MM.1S (cell line): ENCODE results near the gene CNTLN.
"Not testable (repeated sequence)": the region's sequence is repeated elsewhere in the genome, so short reads cannot be mapped to it uniquely, and the experiment has no call there.

ENCODE experiments used
- DNase-seq: peaks from one replicate; pipeline ENCODE4 v3.0.0-alpha.2; 2015
- H2AFZ ChIP-seq: fragments of 300-600 bp; sonication (generic); 2 replicates; pipeline ENCODE4 v1.6.0; 2016; ENCODE audit warnings: antibody characterized with exemption, low read length
- H3F3A ChIP-seq: fragments of 300-600 bp; sonication (generic); 2 replicates; pipeline ENCODE4 v1.6.1; 2016; ENCODE audit warnings: mild to moderate bottlenecking, antibody characterized with exemption, low read length, moderate library complexity, mixed read lengths; ENCODE audit not compliant: insufficient read depth
- H3K27ac ChIP-seq: fragments of 300-600 bp; sonication (generic); 2 replicates; pipeline ENCODE4 v1.5.1; 2016; ENCODE audit warnings: mild to moderate bottlenecking, low read length
- H3K27me3 ChIP-seq: fragments of 300-600 bp; sonication (generic); replicated peaks from 2 replicates; pipeline ENCODE4 v1.6.0; 2016; ENCODE audit warnings: low read length; ENCODE audit not compliant: insufficient read depth
- H3K36me3 ChIP-seq: fragments of 300-600 bp; sonication (generic); replicated peaks from 2 replicates; pipeline ENCODE4 v1.6.1; 2016; ENCODE audit warnings: mild to moderate bottlenecking, low read length, mixed read lengths; ENCODE audit not compliant: insufficient read depth
- H3K4me1 ChIP-seq: fragments of 300-600 bp; sonication (generic); 2 replicates; pipeline ENCODE4 v1.6.1; 2016; ENCODE audit warnings: low read length, mixed read lengths
- H3K4me2 ChIP-seq: fragments of 300-600 bp; sonication (generic); 2 replicates; pipeline ENCODE4 v1.6.0; 2016; ENCODE audit warnings: low read depth, low read length
- H3K4me3 ChIP-seq: fragments of 300-600 bp; sonication (generic); 2 replicates; pipeline ENCODE4 v1.5.1; 2016; ENCODE audit warnings: low read length, mixed read lengths
- H3K79me2 ChIP-seq: fragments of 300-600 bp; sonication (generic); 2 replicates; pipeline ENCODE4 v1.6.1; 2016; ENCODE audit warnings: mixed run types, low read length, mixed read lengths
- H3K9ac ChIP-seq: fragments of 300-600 bp; sonication (generic); 2 replicates; pipeline ENCODE4 v1.6.1; 2016; ENCODE audit warnings: low read length, mixed read lengths
- H3K9me2 ChIP-seq: fragments of 300-600 bp; sonication (generic); replicated peaks from 2 replicates; pipeline ENCODE4 v1.6.1; 2016; ENCODE audit warnings: mild to moderate bottlenecking, low read length, mixed read lengths; ENCODE audit not compliant: insufficient read depth
- H3K9me3 ChIP-seq: fragments of 300-600 bp; sonication (generic); replicated peaks from 2 replicates; pipeline ENCODE4 v1.6.1; 2016; ENCODE audit warnings: mild to moderate bottlenecking, low read length, mixed read lengths; ENCODE audit not compliant: insufficient read depth
- H4K20me1 ChIP-seq: fragments of 300-600 bp; sonication (generic); 2 replicates; pipeline ENCODE4 v1.6.1; 2016; ENCODE audit warnings: mild to moderate bottlenecking, low read length, moderate library complexity, mixed read lengths; ENCODE audit not compliant: insufficient read depth
- EZH2 ChIP-seq: fragments of 300-600 bp; sonication (generic); optimal IDR thresholded peaks from 2 replicates; pipeline ENCODE3; 2017; ENCODE audit warnings: low read depth, mild to moderate bottlenecking, antibody characterized with exemption, low read length, mixed read lengths
- EZH2phosphoT487 ChIP-seq: fragments of 300-600 bp; sonication (generic); IDR thresholded peaks from 2 replicates; pipeline ENCODE4 v1.6.1; 2018; ENCODE audit warnings: antibody characterized with exemption, low read length
- TF ChIP-seq, protein P1 (sequence below): fragments of 300-600 bp; sonication (generic); IDR thresholded peaks from 2 replicates; pipeline ENCODE4 v1.5.1; 2016; ENCODE audit warnings: antibody characterized with exemption, low read length, mixed read lengths

Gene CNTLN

DNA sequence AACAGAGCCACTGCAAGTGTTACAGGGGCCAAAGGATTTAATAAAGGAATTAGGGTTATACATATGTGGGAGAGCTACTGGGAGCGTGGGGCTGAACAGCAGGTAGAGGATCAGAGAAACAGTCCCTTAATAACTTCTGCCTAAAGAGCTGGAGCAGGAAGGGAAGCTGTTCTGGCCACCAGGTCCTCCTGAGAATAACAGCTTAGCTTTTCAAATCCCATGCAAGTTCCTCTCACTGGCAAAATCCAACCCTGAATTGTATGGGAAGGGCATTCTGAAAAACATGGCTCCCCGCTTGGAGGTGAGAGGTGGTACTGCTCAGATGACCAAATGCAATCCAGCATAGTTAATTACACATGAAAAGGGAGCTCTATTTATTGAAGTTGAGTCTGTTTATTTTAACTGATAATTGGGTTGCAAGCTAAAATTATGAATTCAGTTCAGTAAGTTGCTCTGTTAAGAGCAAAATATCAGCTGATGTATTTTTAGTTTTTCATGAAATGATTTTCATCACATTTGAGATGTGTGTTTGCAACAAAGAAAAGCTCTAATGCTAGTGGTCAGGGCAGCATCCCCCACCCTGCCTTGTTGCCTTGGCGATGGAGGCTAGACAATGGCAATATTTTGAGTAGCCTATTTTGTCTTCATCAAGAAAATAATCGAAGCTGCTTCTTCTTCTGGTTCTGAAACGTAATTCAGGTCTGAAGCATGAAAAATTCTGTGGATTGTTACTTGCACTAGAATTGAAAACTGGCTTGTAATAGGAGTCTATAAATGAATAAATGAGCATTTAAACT is 385.6 kb downstream of the CNTLN start:
- H3K27ac ChIP-seq, result no peak overlapping the region
- no peaks in the 10 kb centered on the region for H3K27me3 ChIP-seq
- no peaks in the 10 kb centered on the region for H3K9me3 ChIP-seq
- H3K9me2 ChIP-seq, result no peaks in the 10 kb centered on the region
- no peaks in the 10 kb centered on the region for H3K36me3 ChIP-seq
- no peak overlapping the region for H3K9ac ChIP-seq
- H3K4me2 ChIP-seq, result no peak overlapping the region
- no peaks in the 10 kb centered on the region for H3F3A ChIP-seq
- no peaks in the 10 kb centered on the region for H3K4me1 ChIP-seq
- TF ChIP-seq EZH2 (no peak), EZH2phosphoT487 (no peak)
- TF ChIP-seq, protein P1, sequence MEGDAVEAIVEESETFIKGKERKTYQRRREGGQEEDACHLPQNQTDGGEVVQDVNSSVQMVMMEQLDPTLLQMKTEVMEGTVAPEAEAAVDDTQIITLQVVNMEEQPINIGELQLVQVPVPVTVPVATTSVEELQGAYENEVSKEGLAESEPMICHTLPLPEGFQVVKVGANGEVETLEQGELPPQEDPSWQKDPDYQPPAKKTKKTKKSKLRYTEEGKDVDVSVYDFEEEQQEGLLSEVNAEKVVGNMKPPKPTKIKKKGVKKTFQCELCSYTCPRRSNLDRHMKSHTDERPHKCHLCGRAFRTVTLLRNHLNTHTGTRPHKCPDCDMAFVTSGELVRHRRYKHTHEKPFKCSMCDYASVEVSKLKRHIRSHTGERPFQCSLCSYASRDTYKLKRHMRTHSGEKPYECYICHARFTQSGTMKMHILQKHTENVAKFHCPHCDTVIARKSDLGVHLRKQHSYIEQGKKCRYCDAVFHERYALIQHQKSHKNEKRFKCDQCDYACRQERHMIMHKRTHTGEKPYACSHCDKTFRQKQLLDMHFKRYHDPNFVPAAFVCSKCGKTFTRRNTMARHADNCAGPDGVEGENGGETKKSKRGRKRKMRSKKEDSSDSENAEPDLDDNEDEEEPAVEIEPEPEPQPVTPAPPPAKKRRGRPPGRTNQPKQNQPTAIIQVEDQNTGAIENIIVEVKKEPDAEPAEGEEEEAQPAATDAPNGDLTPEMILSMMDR, result no peak
- no peak for DNase-seq
- no peak overlapping the region for H2AFZ ChIP-seq
- H3K4me3 ChIP-seq, result no peak overlapping the region
- H4K20me1 ChIP-seq, result no peaks in the 10 kb centered on the region
- H3K79me2 ChIP-seq, result no peaks in the 10 kb centered on the region

DNA sequence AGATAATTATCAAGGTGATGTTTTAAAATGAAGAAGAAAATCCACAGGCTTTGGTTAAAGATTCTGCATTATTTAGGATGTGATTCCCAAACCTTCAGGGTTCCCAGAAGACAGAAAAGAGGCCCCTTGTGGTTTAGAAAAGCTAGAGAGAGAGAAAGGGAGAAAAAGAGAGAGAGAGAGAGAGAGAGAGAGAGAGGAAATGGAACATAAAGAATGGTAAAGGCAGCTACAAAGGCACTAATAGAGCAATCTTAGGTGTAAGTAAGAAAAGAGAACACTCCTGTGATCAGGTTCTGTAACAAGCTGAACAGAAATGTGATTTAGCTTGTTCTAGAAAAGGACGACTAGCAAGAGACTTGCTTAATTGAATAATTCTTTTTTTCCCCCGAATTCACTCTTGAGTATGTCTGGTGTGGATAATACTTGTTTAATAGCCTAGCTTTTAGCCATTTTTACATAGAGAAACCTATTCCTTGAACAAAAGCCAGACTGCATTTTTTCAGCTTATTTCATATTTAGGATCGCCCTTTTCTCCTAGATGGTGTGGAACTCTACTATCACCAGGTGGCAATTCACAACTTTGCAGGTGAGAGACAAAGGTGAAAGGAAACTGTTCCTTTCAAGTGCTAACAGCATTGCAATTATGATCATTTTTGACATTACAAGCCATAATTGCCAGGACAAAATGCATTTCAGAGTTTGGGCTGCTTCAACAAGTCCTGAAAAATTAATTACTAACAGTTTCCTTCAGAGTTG is 386.4 kb downstream of the CNTLN start:
- Histone ChIP-seq H3K27me3 (no peaks in the 10 kb centered on the region), H3K9ac (no peak overlapping the region), H3K4me1 (no peaks in the 10 kb centered on the region), H2AFZ (no peak overlapping the region), H3K9me3 (no peaks in the 10 kb centered on the region), H3K4me3 (no peak overlapping the region), H3K79me2 (no peaks in the 10 kb centered on the region), H3K4me2 (no peak overlapping the region), H4K20me1 (no peaks in the 10 kb centered on the region), H3K27ac (no peak overlapping the region), H3K9me2 (no peaks in the 10 kb centered on the region), H3F3A (no peaks in the 10 kb centered on the region), H3K36me3 (no peaks in the 10 kb centered on the region)
- TF ChIP-seq EZH2phosphoT487 (no peak), EZH2 (no peak)
- TF ChIP-seq, protein P1, result no peak
- no peak for DNase-seq

DNA sequence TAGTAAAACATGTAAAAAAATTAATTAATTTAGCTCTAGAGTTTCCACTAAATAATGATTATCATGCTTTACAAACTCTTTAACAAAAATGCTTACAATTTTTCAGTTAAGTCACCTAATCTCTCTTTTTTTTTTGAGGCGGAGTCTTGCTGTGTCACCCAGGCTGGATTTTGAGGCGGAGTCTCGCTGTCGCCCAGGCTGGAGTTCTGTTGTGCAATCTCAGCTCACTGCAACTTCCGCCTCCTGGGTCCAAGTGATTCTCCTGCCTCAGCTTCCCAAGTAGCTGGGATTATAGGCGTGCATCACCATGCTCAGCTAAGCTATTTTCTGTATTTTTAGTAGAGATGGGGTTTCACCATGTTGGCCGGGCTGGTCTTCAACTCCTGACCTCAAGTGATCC is 391.9 kb downstream of the CNTLN start:
- not testable (repeated sequence) for DNase-seq, H3K27me3 ChIP-seq, H3K36me3 ChIP-seq, H3K27ac ChIP-seq, H3F3A ChIP-seq, H3K4me2 ChIP-seq, H2AFZ ChIP-seq, H3K9me2 ChIP-seq, H4K20me1 ChIP-seq, H3K79me2 ChIP-seq, H3K4me1 ChIP-seq, H3K9me3 ChIP-seq, H3K4me3 ChIP-seq, H3K9ac ChIP-seq

DNA sequence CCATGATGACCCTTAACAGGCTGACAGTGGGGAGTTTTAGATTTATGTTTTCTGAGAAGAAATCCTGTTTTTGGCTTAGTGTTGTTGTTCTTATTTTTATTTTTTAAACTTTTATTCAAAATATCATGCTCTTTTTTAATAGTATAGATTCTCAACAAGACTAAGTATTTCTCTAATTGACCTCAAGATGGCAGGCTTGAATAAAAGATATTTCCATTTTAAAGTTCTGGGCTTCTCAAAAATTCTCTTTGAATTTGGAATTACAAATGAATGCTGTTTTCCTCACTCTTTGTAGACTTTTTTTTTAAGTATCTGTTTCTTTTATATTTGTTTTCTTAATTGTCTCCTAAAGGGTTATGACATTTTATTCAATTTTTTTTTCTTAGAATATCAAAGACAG is 394.0 kb downstream of the CNTLN start:
- H3K36me3 ChIP-seq, result no peaks in the 10 kb centered on the region
- no peak overlapping the region for H2AFZ ChIP-seq
- no peaks in the 10 kb centered on the region for H3F3A ChIP-seq
- no peaks in the 10 kb centered on the region for H4K20me1 ChIP-seq
- H3K4me3 ChIP-seq, result no peak overlapping the region
- TF ChIP-seq, protein P1, result peak; percentile 18; the same call in 1 of the 2 replicates
- no peak for TF ChIP-seq EZH2phosphoT487
- no peaks in the 10 kb centered on the region for H3K79me2 ChIP-seq
- no peak overlapping the region for H3K27ac ChIP-seq
- no peak for DNase-seq
- no peak overlapping the region for H3K4me2 ChIP-seq
- H3K9me2 ChIP-seq, result no peaks in the 10 kb centered on the region
- no peak overlapping the region for H3K9ac ChIP-seq
- no peaks in the 10 kb centered on the region for H3K4me1 ChIP-seq
- H3K9me3 ChIP-seq, result no peaks in the 10 kb centered on the region
- no peaks in the 10 kb centered on the region for H3K27me3 ChIP-seq
